OCI-LY1 (cell line): Measurements from ENCODE around the gene CALB2.

ENCODE experiments used
- EZH2 ChIP-seq: fragments of 200-600 bp; sonication (generic), shearing (Covaris generic); IDR thresholded peaks from 2 replicates; pipeline ENCODE4 v1.8.0; 2017; ENCODE audit warnings: borderline replicate concordance, mixed run types, mild to moderate bottlenecking, antibody characterized with exemption, low read length, moderate library complexity, mixed read lengths
- TF ChIP-seq, protein P1 (sequence below): fragments of 200-600 bp; sonication (generic), shearing (Covaris generic); IDR thresholded peaks from 2 replicates; pipeline ENCODE4 v1.5.1; 2017; ENCODE audit warnings: mild to moderate bottlenecking, antibody characterized with exemption, low read length, moderate library complexity, mixed read lengths

- TF ChIP-seq, protein P1, sequence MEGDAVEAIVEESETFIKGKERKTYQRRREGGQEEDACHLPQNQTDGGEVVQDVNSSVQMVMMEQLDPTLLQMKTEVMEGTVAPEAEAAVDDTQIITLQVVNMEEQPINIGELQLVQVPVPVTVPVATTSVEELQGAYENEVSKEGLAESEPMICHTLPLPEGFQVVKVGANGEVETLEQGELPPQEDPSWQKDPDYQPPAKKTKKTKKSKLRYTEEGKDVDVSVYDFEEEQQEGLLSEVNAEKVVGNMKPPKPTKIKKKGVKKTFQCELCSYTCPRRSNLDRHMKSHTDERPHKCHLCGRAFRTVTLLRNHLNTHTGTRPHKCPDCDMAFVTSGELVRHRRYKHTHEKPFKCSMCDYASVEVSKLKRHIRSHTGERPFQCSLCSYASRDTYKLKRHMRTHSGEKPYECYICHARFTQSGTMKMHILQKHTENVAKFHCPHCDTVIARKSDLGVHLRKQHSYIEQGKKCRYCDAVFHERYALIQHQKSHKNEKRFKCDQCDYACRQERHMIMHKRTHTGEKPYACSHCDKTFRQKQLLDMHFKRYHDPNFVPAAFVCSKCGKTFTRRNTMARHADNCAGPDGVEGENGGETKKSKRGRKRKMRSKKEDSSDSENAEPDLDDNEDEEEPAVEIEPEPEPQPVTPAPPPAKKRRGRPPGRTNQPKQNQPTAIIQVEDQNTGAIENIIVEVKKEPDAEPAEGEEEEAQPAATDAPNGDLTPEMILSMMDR: no peak
- TF ChIP-seq EZH2: no peak
Measured at GRCh38 chr16:71436473-71436872, 78.0 kb downstream of the CALB2 start.
